Measurements from ENCODE around the gene SLC2A6. TPM values are rescaled to one million over a fixed set of nuclear protein-coding genes. Genes with fewer than 3 reads are reported as not detected.

SLC2A6 gene
- total RNA-seq, 1 donor from 2014 or later = 29.2 TPM

GRCh38 chr9:133426011-133426410 lies 52.9 kb downstream of the SLC2A6 start:
- TF ChIP-seq CTCF (conservative IDR thresholded peaks at IDR 0.05; ENCODE audit: low read depth, low read length) = no peak
- no peak for DNase-seq (ENCODE audit: low read depth)
- H3K4me3 ChIP-seq (ENCODE audit: low read depth, low read length) = no peak overlapping the region

DNA sequence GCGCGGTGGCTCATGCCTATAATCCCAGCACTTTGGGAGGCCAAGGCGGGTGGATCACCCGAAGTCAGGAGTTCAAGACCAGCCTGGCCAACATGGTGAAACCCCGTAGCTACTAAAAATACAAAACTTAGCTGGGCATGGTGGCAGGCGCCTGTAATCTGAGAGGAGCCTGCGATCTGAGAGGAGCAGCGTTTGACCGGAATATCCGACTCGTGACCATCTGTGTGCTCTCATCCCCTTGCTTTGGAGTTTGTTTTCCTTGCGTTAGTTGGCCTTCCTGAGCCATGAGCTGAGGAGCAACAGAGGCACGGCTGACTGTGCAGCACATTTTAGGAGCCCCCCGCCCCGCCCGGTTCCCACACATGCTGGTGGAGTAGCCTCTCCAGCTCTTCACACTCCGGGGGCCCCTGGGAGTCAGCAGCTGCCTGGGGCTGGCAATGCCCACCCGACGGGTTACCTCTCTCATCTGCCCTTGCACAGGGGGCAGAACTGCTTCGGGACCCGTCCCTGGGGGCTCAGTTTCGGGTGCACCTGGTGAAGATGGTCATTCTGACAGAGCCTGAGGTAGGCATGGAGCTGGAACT lies 53.8 kb downstream of the SLC2A6 start:
- no peak for TF ChIP-seq CTCF (conservative IDR thresholded peaks at IDR 0.05; ENCODE audit: low read depth, low read length)
- no peak overlapping the region for H3K4me3 ChIP-seq (ENCODE audit: low read depth, low read length)
- no peak for DNase-seq (ENCODE audit: low read depth)

DNA sequence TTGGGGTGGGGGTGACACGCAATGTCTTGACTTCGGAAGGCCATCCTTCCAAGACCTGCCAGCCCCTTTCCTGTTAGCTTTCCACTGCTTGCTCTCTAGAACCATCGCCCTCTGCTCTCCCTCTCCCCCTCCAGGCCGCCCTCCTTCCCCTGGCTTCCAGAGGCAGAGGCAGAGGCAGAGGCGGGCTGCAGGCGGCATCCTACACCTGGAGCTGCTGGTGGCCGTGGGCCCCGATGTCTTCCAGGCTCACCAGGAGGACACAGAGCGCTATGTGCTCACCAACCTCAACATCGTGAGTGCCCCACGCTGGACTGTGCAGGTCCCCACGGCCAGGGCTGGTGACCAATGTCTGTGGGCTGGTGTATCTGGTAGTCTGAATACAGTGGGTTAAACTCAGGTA lies 54.7 kb downstream of the SLC2A6 start:
- DNase-seq (ENCODE audit: low read depth) = no peak
- H3K4me3 ChIP-seq (ENCODE audit: low read depth, low read length) = no peak overlapping the region
- no peak for TF ChIP-seq CTCF (conservative IDR thresholded peaks at IDR 0.05; ENCODE audit: low read depth, low read length)

GRCh38 chr9:133423216-133423615 lies 55.7 kb downstream of the SLC2A6 start:
- DNase-seq (ENCODE audit: low read depth) = no peak
- no peak for TF ChIP-seq CTCF (conservative IDR thresholded peaks at IDR 0.05; ENCODE audit: low read depth, low read length)
- no peak overlapping the region for H3K4me3 ChIP-seq (ENCODE audit: low read depth, low read length)

- no peak within 1 kb of the TSS for H3K4me3 ChIP-seq (ENCODE audit: low read depth, low read length)
- DNase-seq (ENCODE audit: low read depth) = no peak
- TF ChIP-seq CTCF (conservative IDR thresholded peaks at IDR 0.05; ENCODE audit: low read depth, low read length) = peak; percentile 12
These were observed 57.0 kb downstream of the SLC2A6 start, which contains the start of gene ADAMTS13 for GRCh38 chr9:133421615-133422542. TSS of gene ADAMTS13 (plus strand) at chr9:133422367. CDS start at chr9:133422444, 77 bp downstream.

Other genes with a start within 250 kb of the SLC2A6 start
- 0.65 and 2.5 TPM in 2 replicates for gene ABO, start 203.9 kb downstream of the SLC2A6 start, total RNA-seq
- 16.7 and 20.7 TPM in 2 replicates for gene SURF6, start 142.9 kb downstream of the SLC2A6 start, total RNA-seq
- gene MED22, start 131.0 kb downstream of the SLC2A6 start, total RNA-seq = 18.4 and 30.0 TPM in 2 replicates
- 2,685 and 3,393 TPM in 2 replicates for gene RPL7A, start 130.9 kb downstream of the SLC2A6 start, total RNA-seq
- 27.3 and 31.3 TPM in 2 replicates for gene SURF1, start 122.6 kb downstream of the SLC2A6 start, total RNA-seq
- 27.6 and 45.4 TPM in 2 replicates for gene SURF2, start 122.5 kb downstream of the SLC2A6 start, total RNA-seq
- gene SURF4, start 103.0 kb downstream of the SLC2A6 start, total RNA-seq = 125 and 252 TPM in 2 replicates
- 1.3 TPM in 1 of 2 replicates, not detected in the other for gene STKLD1, start 102.7 kb downstream of the SLC2A6 start, total RNA-seq
- 24.4 and 30.4 TPM in 2 replicates for gene REXO4, start 61.1 kb downstream of the SLC2A6 start, total RNA-seq
- gene ADAMTS13, start 56.7 kb downstream of the SLC2A6 start, total RNA-seq = 0.22 and 0.75 TPM in 2 replicates
- 4.3 and 11.0 TPM in 2 replicates for gene CACFD1, start 19.1 kb downstream of the SLC2A6 start, total RNA-seq
- not detected in 2 replicates for gene MYMK, start 45.9 kb upstream of the SLC2A6 start, total RNA-seq
- not detected in 2 replicates for gene ADAMTSL2, start 55.6 kb upstream of the SLC2A6 start, total RNA-seq
- gene FAM163B, start 130.3 kb upstream of the SLC2A6 start, total RNA-seq = not detected in 2 replicates
- gene DBH, start 157.3 kb upstream of the SLC2A6 start, total RNA-seq = not detected in 2 replicates

Measured in epithelial cell of proximal tubule (primary cell).